Thyroid gland (tissue), 4 donors: ENCODE results near the gene GALR3. TPM values are rescaled to one million over a fixed set of nuclear protein-coding genes. Genes with fewer than 3 reads are reported as not detected.

Source experiments
- DNase-seq, 2 donors: peaks; one replicate each; pipeline ENCODE4 v3.0.0-alpha.2; 2019
- H3K27ac ChIP-seq, 3 donors: fragments of 200-600 bp; sonication (generic); 1 replicate in 2 of 3; 2 replicates in 1 of 3; pipeline ENCODE4 v1.5.1; 2016 to 2019; ENCODE audit warnings: mild to moderate bottlenecking in 1 of 3, moderate library complexity in 1 of 3
- H3K27me3 ChIP-seq: fragments of 200-600 bp; sonication (generic); one replicate; pipeline ENCODE4 v1.5.1; 2019
- H3K36me3 ChIP-seq, 2 donors: fragments of 200-600 bp; sonication (generic); one replicate each; pipeline ENCODE4 v1.5.1; 2016 to 2019
- H3K4me1 ChIP-seq, 2 donors: fragments of 200-600 bp; sonication (generic); one replicate each; pipeline ENCODE4 v1.5.1; 2017 to 2019
- H3K4me3 ChIP-seq, 3 donors: fragments of 200-600 bp; sonication (generic); replicated peaks in 1 of 3; 1 replicate in 2 of 3; 2 replicates in 1 of 3; pipeline ENCODE4 v1.5.1; 2016; ENCODE audit warnings: mild to moderate bottlenecking in 1 of 3
- H3K9me3 ChIP-seq: fragments of 200-600 bp; sonication (generic); one replicate; pipeline ENCODE4 v1.5.1; 2017
- CTCF ChIP-seq, 6 experiments: fragments of 200-600 bp in 3 of 6; fragments of 450-650 bp in 3 of 6; sonication (generic) in 3 of 6; IDR thresholded peaks; one replicate each; pipeline ENCODE4 v1.5.1; 2016 to 2019; ENCODE audit warnings: antibody characterized with exemption in 6 of 6, mild to moderate bottlenecking in 2 of 6, inconsistent platforms in 1 of 6, moderate library complexity in 1 of 6
- POLR2A ChIP-seq, 2 donors: fragments of 450-650 bp; IDR thresholded peaks; one replicate each; pipeline ENCODE4 v1.6.1; 2017; ENCODE audit warnings: antibody characterized with exemption in 2 of 2, mild to moderate bottlenecking in 2 of 2, moderate library complexity in 1 of 2
- WGBS, 2 donors: methylation state at CpG; one replicate each; pipeline ENCODE4 v1.1.5; 2017; 5-methylcytosine and 5-hydroxymethylcytosine counted together
- intact Hi-C: fragments of 100-400 bp; cut with DNase I; formaldehyde crosslinking; loops from one replicate; pipeline ENCODE4 v1.15.1; 2023
- total RNA-seq, 4 donors: library from RNA; depleted of rRNA; stranded (reverse); fragments of >200 nt; gene quantifications; one replicate each; pipeline ENCODE4 v1.2.3, GENCODE V29; 2016

The GALR3 gene
- total RNA-seq, 4 donors from 2014 or later: not detected

GRCh38 chr22:37777122-37777687 is 46.0 kb upstream of the GALR3 start:
- H3K27ac ChIP-seq: peak overlapping the region; percentile 80 to 86 (median 82)
- TF ChIP-seq POLR2A (IDR thresholded peaks at IDR 0.05) (peak in 1 of 2 donors; percentile 29), CTCF (IDR thresholded peaks at IDR 0.05) (peak in 2 of 6 experiments; percentile 1 to 5)
- WGBS, 2 donors: 32 to 38% methylated on average over 7 to 11 of the region's 11 CpGs
- H3K4me3 ChIP-seq: no peak overlapping the region
- H3K9me3 ChIP-seq: no peaks in the 10 kb centered on the region
- intact Hi-C loops: no loop called here
- peaks cover 7 to 14% of the 10 kb centered on the region in 2 donors for H3K36me3 ChIP-seq
- DNase-seq: peak; percentile 92 to 94
- no peaks in the 10 kb centered on the region for H3K27me3 ChIP-seq
- H3K4me1 ChIP-seq: peaks cover 19 to 32% of the 10 kb centered on the region in 2 donors

GRCh38 chr22:37778370-37779009 is 44.7 kb upstream of the GALR3 start:
- peak; percentile 32 to 45 for DNase-seq
- H3K36me3 ChIP-seq: peaks cover 0 to 2% of the 10 kb centered on the region in 2 donors
- H3K4me1 ChIP-seq: peaks cover 22 to 38% of the 10 kb centered on the region in 2 donors
- no peak overlapping the region for H3K4me3 ChIP-seq
- WGBS, 2 donors: 79 to 85% methylated on average over 10 of the region's 10 CpGs
- TF ChIP-seq CTCF (IDR thresholded peaks at IDR 0.05) (no peak), POLR2A (IDR thresholded peaks at IDR 0.05) (no peak)
- intact Hi-C loops: no loop called here
- peak overlapping the region; percentile 10 to 67 (median 22) for H3K27ac ChIP-seq
- no peaks in the 10 kb centered on the region for H3K27me3 ChIP-seq
- H3K9me3 ChIP-seq: no peaks in the 10 kb centered on the region

DNA sequence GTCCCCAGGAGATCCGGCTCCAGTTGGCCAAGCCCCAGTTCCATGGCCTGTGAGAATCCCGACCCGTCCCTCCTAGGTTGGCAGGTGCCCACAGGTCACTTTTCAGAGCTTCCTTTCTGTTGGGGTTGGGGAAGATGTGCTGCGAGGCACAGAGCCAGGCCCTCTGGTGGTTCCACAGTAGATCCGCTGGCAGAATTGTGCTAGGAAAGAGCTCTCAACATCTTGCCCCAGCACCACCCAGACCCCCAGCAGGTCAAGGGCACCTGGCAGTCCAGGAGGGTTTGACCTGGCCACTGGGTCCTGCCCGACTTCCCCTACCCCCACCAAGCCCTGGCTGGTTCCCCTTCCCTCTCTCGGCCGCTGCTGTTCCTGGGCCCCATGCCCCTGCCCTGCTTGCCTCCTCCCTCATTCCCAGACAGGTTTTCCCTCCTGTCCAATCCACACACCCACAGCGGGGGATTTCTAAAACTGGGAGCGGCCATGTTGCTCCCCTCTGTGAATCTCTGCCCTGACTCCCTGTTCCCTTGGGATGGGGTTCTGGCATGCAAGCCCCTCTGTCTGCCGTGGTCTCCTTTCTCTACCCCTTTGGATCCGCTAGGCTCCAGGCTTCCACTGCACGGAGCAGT is 41.6 kb upstream of the GALR3 start:
- intact Hi-C loops: no loop called here
- TF ChIP-seq POLR2A (IDR thresholded peaks at IDR 0.05): no peak
- peak in 5 of 6 experiments; percentile 14 to 47 (median 39) for TF ChIP-seq CTCF (IDR thresholded peaks at IDR 0.05)
- H3K36me3 ChIP-seq: no peaks in the 10 kb centered on the region
- peak overlapping the region; percentile 6 to 42 (median 36) for H3K27ac ChIP-seq
- peak; percentile 72 to 80 for DNase-seq
- WGBS, 2 donors: 55 to 56% methylated on average over 11 to 13 of the region's 13 CpGs
- H3K4me3 ChIP-seq: no peak overlapping the region
- H3K9me3 ChIP-seq: no peaks in the 10 kb centered on the region
- H3K4me1 ChIP-seq: peaks cover 34 to 57% of the 10 kb centered on the region in 2 donors
- no peaks in the 10 kb centered on the region for H3K27me3 ChIP-seq

DNA sequence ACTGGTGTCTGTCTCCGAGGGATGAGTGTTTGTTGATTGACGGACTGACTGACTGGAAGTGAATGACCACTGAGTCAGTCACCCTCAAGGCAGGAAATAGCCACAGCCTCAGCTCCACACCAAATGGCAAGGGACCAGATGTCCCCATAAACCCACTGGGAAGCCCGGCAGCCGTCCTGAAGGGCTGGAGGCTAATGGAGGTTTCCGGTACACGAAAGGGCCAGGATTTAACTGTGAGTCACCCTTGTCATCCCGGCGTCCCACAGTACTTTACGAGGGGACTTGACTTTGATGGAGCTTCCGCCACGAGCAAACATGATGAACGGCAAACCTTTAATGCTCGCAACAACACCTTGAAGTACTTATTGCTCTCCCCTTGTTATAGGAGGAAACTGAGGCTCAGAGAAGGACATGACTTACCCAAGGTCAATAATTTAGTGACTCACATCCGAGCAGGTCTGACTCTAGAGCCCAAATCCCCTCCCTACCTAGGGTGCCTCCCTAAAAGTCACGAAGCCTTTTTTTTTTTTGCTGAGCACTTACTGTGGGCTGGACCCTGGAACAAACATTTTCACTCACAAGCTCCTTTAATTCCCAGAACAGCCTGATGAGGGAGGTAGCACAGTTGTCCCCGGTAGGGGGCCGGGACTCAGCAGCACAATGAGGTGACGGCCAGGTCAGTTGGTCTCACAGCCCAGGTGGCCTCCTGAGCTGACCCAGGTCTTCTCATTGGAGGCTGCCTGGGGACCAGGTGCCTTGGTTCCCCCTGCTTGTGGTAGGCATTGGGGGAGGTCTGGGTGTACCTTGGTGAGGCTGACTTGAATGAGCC is 40.6 kb upstream of the GALR3 start:
- 81 to 85% methylated on average over 17 to 18 of the region's 18 CpGs for WGBS, 2 donors
- Histone ChIP-seq H3K27ac (peak overlapping the region in 1 of 3 donors; percentile 6), H3K4me1 (peaks cover 27 to 47% of the 10 kb centered on the region in 2 donors), H3K4me3 (no peak overlapping the region), H3K9me3 (no peaks in the 10 kb centered on the region), H3K36me3 (no peaks in the 10 kb centered on the region), H3K27me3 (no peaks in the 10 kb centered on the region)
- DNase-seq: no peak
- TF ChIP-seq POLR2A (IDR thresholded peaks at IDR 0.05) (no peak), CTCF (IDR thresholded peaks at IDR 0.05) (no peak)
- intact Hi-C loops: no loop called here
